ENCODE data around the gene GHR. TPM values are rescaled to one million over a fixed set of nuclear protein-coding genes. Genes with fewer than 3 reads are reported as not detected.

The GHR gene
- total RNA-seq, 4 donors from 2014 or later = 1.8 to 12.4 (median 3.7) TPM

GRCh38 chr5:42552597-42552996 lies 129.4 kb downstream of the GHR start:
- DNase-seq = no peak
- no peak for TF ChIP-seq POLR2A (IDR thresholded peaks at IDR 0.05)
- no peak for TF ChIP-seq CTCF (IDR thresholded peaks at IDR 0.05)
- no peaks in the 10 kb centered on the region for H3K36me3 ChIP-seq

GRCh38 chr5:42553461-42553860 lies 130.2 kb downstream of the GHR start:
- Histone ChIP-seq H3K4me3 (no peak overlapping the region), H3K36me3 (no peaks in the 10 kb centered on the region)
- TF ChIP-seq CTCF (IDR thresholded peaks at IDR 0.05) (no peak), POLR2A (IDR thresholded peaks at IDR 0.05) (no peak)

More at GRCh38 chr5:42552597-42552996, 129.4 kb downstream of the GHR start:
- Histone ChIP-seq H3K4me1 (no peaks in the 10 kb centered on the region), H3K4me3 (no peak overlapping the region), H3K27ac (no peak overlapping the region), H3K27me3 (no peaks in the 10 kb centered on the region), H3K9me3 (no peaks in the 10 kb centered on the region)

GRCh38 chr5:42555010-42555409 lies 131.8 kb downstream of the GHR start:
- H3K27ac ChIP-seq = no peak overlapping the region
- no peak overlapping the region for H3K4me3 ChIP-seq
- no peaks in the 10 kb centered on the region for H3K36me3 ChIP-seq
- no peak for DNase-seq
- H3K9me3 ChIP-seq = no peaks in the 10 kb centered on the region
- no peaks in the 10 kb centered on the region for H3K27me3 ChIP-seq
- no peak for TF ChIP-seq CTCF (IDR thresholded peaks at IDR 0.05)
- no peak for TF ChIP-seq POLR2A (IDR thresholded peaks at IDR 0.05)
- H3K4me1 ChIP-seq = no peaks in the 10 kb centered on the region

More at GRCh38 chr5:42553461-42553860, 130.2 kb downstream of the GHR start:
- DNase-seq = no peak
- Histone ChIP-seq H3K4me1 (no peaks in the 10 kb centered on the region), H3K9me3 (no peaks in the 10 kb centered on the region), H3K27me3 (no peaks in the 10 kb centered on the region), H3K27ac (no peak overlapping the region)

- Histone ChIP-seq H3K9me3 (no peaks in the 10 kb centered on the region), H3K36me3 (no peaks in the 10 kb centered on the region), H3K4me3 (no peak overlapping the region), H3K4me1 (no peaks in the 10 kb centered on the region), H3K27ac (no peak overlapping the region), H3K27me3 (no peaks in the 10 kb centered on the region)
- TF ChIP-seq CTCF (IDR thresholded peaks at IDR 0.05) (no peak), POLR2A (IDR thresholded peaks at IDR 0.05) (no peak)
- DNase-seq = no peak
These were observed 132.6 kb downstream of the GHR start for GRCh38 chr5:42555797-42556196.

- H3K4me3 ChIP-seq = no peak overlapping the region
- no peak for DNase-seq
- H3K36me3 ChIP-seq = no peaks in the 10 kb centered on the region
- H3K27me3 ChIP-seq = no peaks in the 10 kb centered on the region
- H3K4me1 ChIP-seq = peaks cover 0 to 4% (median 0%) of the 10 kb centered on the region in 4 donors
- H3K27ac ChIP-seq = no peak overlapping the region
- TF ChIP-seq POLR2A (IDR thresholded peaks at IDR 0.05) (no peak), CTCF (IDR thresholded peaks at IDR 0.05) (no peak)
- H3K9me3 ChIP-seq = no peaks in the 10 kb centered on the region
These were observed 134.4 kb downstream of the GHR start for GRCh38 chr5:42557689-42558088.

GRCh38 chr5:42561656-42562055 lies 138.4 kb downstream of the GHR start:
- Histone ChIP-seq H3K36me3 (no peaks in the 10 kb centered on the region), H3K4me3 (no peak overlapping the region), H3K4me1 (peaks cover 0 to 4% (median 0%) of the 10 kb centered on the region in 4 donors), H3K27ac (no peak overlapping the region), H3K9me3 (no peaks in the 10 kb centered on the region), H3K27me3 (no peaks in the 10 kb centered on the region)
- TF ChIP-seq POLR2A (IDR thresholded peaks at IDR 0.05) (no peak), CTCF (IDR thresholded peaks at IDR 0.05) (no peak)
- DNase-seq = no peak
